ENCODE results near the gene INPP5E. TPM values are rescaled to one million over a fixed set of nuclear protein-coding genes. Genes with fewer than 3 reads are reported as not detected.

INPP5E gene
- total RNA-seq, 1 donor from 2014 or later: 4.0 TPM

DNA sequence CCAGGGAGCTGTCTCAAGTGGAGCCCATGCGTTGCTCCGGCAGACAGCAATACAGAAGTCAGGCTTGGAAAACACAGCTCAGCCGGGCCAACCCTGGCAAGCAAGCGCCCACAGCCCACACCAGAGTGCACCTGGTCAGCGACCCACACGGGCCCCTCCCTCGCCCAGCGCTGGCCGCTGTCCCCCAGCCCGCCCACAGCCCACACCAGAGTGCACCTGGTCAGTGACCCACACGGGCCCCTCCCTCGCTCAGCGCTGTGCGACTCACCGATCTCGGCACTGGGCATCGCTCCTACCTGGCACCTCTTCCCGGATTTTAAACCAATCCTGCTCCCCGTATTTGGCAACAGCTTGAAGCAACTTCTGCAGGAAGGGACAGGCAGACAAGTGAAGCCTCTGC is 52.4 kb downstream of the INPP5E start:
- DNase-seq (ENCODE audit: low read depth in 2 of 2): no peak

DNA sequence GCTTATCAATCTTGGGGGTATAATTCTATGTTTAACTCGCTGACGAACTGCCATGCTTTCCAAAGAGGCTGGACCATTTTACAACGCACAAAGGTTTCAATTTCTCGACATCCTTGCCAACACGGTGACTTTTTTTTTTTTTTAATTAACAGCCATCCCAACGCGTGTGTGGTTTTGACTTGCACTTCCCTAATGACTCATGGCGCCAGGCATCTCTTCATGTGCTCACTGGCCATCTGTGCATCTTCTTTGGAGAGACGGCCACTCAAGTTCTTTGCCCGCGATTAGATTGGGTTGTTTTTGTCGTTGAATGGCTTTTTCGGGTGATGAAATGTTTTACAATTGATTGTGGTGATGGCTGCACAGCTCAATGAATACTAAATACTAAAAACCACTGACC is 53.6 kb downstream of the INPP5E start:
- no peak for DNase-seq (ENCODE audit: low read depth in 2 of 2)

DNA sequence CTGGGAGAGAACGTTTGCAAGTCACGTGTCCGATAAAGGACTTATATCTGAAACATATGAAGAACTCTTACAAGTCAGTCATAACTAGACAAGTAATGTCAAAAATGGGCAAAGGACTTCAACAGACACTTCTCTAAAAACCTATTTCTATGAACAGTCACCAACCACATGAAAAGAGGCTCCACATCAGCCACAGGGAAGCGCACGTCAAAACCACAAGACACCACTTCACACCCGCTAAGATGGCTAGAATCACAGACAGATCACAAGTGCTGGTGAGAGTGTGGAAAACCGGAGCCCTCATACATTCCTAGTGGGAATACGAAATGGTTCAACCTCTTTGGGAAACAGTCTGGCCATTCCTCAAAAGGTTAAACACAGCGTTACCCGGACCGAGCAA is 54.6 kb downstream of the INPP5E start:
- DNase-seq (ENCODE audit: low read depth in 2 of 2): no peak

DNA sequence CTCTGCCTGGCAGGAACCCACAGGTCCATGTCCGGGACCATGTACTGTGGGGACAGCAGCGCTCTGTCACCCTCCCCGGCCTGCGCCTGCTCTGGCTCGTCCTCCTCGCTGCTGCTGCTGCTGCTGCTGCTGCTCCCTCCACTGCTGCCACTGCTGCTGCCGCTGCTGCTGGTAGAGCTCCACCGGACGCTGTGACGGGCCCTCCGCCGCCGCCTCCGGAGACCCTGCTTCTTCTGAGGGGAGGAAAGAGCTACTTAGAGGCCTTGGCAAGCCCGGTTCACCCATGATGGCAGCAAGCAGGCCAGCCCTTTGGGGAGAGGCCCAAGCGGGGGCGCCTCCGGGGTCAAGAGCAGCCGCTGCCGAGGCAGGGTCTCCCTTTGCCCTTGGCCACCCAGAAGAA is 56.2 kb downstream of the INPP5E start:
- DNase-seq (ENCODE audit: low read depth in 2 of 2): no peak

DNA sequence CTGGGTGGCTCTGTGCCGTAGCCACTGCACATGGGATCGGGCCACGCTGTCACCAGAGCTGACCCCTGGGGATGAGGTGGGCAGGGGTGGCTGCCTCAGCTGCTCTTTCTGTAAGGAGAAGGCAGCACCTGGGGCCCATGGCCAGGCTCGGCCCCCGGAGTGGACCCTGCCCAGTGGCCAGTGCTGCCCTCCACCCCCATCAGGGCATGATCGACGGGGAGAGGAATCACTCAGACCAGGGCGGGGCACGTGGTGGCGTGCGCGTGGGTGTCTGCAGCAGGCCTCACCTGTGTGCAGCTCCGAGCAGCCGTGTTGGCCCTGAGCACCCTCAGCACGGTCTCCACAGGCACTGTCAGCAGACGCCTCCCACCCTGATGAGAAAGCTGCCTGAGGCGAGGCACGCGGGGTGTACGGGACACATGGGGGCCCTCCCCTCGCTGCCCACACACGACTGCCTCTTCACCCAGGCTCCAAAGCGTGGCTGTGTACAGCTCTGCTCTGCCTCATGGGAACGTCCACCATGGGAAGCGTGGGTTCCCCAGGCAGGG is 57.6 kb downstream of the INPP5E start:
- no peak for DNase-seq (ENCODE audit: low read depth in 2 of 2)

DNA sequence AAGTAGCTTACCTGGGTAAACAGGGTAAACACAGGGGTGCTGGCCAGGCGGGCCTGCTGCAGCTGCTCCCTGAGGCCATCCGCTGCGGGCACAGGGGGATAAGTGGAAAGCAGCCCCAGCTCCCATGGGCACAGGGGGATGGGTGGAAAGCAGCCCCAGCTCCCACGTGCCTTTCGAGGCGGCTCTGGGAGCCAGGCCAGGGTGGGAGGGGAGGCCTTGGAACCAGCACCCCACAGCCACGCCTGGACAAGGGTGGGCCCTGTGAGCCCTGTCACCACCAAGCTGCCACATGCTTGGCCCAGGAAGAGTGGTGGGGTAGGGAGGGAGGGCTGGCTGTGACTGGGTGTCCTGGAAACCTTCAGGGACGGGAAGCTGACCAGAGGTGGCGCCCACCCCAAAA is 58.3 kb downstream of the INPP5E start:
- DNase-seq (ENCODE audit: low read depth in 2 of 2): no peak

DNA sequence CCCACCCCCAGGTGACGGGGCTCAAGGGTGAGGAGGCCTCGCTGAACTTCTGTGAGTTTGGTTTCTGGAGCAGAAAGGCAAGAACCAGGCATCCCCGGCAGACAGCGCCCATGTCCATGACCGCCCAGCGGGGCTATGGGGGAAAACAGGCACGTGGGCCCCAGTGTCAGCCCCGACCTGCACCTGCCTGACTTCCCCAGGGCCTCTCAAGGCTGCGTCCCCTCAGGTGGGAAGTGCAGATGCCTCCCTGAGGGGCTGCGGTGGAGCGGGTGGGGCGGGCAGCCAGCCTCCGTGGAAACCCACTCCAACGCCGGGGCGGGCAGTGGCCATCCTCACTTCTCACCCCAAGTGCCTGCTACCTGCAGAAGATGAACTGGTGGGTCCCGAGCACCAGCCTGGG is 59.3 kb downstream of the INPP5E start:
- DNase-seq (ENCODE audit: low read depth in 2 of 2): no peak

DNA sequence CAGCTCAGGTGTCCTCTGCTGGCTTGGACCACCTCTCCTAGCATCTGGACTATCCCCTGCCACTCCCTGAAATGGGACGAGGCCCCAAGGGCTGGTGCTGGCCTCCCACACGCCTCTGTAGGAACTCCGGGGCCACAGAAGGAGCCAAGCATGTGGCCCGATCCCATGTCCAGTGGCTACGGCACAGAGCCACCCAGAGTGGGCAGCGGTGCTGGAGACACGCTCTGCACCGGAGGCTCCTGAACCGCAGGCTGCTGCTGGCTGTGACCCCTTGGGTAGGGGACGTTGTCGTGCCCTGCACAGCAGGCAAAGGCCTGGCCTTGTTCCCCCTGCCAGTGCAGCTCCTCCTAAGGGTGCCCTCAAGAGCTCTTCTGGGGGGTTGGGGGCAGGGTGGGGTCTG is 59.8 kb downstream of the INPP5E start:
- no peak for DNase-seq (ENCODE audit: low read depth in 2 of 2)

DNA sequence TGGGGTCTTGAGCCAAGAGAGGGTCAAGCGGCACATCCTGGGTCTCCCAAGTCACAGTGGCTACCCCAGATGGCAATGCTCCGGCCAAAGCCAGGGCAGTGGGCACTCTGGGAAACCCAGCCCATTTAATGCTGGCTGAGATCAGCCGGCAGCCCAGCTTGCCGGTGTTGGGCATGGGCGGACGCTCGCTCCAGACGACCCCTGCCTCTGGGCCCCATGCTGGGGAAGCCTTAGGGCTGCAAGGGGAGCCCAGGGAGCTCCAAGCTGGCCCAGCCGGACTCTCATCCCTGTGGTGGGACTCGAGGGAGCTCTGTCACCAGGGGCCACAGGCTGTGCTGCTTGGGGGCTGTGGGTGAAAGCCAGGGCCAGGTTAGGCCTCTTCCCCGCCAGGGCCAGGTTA is 60.2 kb downstream of the INPP5E start:
- DNase-seq (ENCODE audit: low read depth in 2 of 2): no peak

DNA sequence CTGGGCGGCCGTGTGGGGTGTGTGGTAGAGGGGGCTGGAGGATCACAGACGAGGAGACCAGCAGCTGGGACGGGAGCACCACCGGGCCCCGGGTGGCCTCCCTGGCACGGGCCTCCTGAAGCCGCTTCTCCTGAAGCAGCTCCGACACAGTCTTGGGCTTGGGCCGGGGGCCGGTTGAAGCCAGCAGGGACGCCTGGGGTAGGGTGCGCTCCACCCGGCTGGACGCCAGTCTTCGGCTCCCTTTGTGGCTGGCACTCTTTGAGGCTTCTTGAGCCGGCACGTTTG is 60.7 kb downstream of the INPP5E start:
- no peak for DNase-seq (ENCODE audit: low read depth in 2 of 2)

Other genes with a start within 250 kb of the INPP5E start
- gene LHX3, start 234.7 kb downstream of the INPP5E start, total RNA-seq: not detected in 2 replicates
- 5.0 and 6.3 TPM in 2 replicates for gene QSOX2, start 194.0 kb downstream of the INPP5E start, total RNA-seq
- not detected in 2 replicates for gene CCDC187, start 135.8 kb downstream of the INPP5E start, total RNA-seq
- gene GPSM1, start 112.3 kb downstream of the INPP5E start, total RNA-seq: 14.8 and 30.2 TPM in 2 replicates
- 14.6 and 14.9 TPM in 2 replicates for gene DNLZ, start 76.1 kb downstream of the INPP5E start, total RNA-seq
- gene CARD9, start 66.2 kb downstream of the INPP5E start, total RNA-seq: under 0.01 and 0.44 TPM in 2 replicates
- gene SNAPC4, start 39.7 kb downstream of the INPP5E start, total RNA-seq: 3.0 and 3.7 TPM in 2 replicates
- 14.2 and 22.0 TPM in 2 replicates for gene ENTR1, start 29.2 kb downstream of the INPP5E start, total RNA-seq
- gene PMPCA, start 29.2 kb downstream of the INPP5E start, total RNA-seq: 30.3 and 30.4 TPM in 2 replicates
- 12.4 and 14.3 TPM in 2 replicates for gene SEC16A, start 43.2 kb upstream of the INPP5E start, total RNA-seq
- 75.2 and 76.9 TPM in 2 replicates for gene NOTCH1, start 106.2 kb upstream of the INPP5E start, total RNA-seq
- 330 and 384 TPM in 2 replicates for gene EGFL7, start 223.1 kb upstream of the INPP5E start, total RNA-seq
- 18.8 and 41.0 TPM in 2 replicates for gene AGPAT2, start 247.6 kb upstream of the INPP5E start, total RNA-seq

Data from lung microvascular endothelial cell (primary cell).